Pulmonary artery endothelial cell (primary cell): Measurements from ENCODE around the gene LRRC8E. TPM values are rescaled to one million over a fixed set of nuclear protein-coding genes. Genes with fewer than 3 reads are reported as not detected.
"Not testable (repeated sequence)": the region's sequence is repeated elsewhere in the genome, so short reads cannot be mapped to it uniquely, and the experiment has no call there.

Experiments
- DNase-seq: peaks from one replicate; pipeline ENCODE4 v3.0.0-alpha.2; 2011; ENCODE audit warnings: low read depth, low spot score
- total RNA-seq: library from RNA; depleted of rRNA; stranded (reverse); fragments of >200 nt; gene quantifications from 2 replicates; pipeline ENCODE4 v1.2.3, GENCODE V29; 2014

The LRRC8E gene
- total RNA-seq, 1 donor from 2014 or later: 2.0 TPM

DNA sequence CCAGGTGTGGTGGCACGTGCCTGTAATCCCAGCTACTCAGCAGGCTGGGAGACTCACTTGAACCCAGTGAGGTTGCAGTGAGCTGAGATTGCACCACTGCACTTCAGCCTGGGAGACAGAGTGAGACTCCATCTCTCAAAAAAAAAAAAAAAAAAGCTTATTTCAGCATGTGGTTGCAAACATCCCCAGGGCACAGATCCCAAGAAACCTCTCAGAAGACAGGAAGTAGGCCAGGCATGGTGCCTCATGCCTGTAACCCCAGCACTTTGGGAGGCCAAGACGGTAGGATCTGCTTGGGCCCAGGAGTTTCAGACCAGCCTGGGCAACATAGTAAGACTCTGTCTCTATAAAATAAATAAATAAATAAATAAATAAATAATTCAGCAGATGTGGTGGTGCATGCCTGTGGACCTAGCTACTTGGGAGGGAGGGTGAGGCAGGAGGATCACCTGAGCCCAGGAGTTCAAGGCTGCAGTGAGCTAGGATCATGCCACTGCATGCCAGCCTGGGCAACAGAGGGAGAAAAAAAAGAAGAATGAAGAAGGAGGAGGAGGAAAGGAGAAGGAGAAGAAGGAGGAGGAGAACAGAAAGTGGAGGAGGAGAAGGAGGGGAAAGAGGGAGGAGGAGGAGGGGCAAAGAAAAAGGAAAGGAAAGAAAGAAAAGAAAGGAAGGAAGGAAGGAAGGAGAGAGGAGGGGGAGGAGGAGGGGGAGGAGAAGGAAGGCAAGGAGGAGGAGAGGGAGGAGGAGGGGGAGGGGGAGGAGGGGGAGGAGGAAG is 4.3 kb upstream of the LRRC8E start:
- DNase-seq: no peak

DNA sequence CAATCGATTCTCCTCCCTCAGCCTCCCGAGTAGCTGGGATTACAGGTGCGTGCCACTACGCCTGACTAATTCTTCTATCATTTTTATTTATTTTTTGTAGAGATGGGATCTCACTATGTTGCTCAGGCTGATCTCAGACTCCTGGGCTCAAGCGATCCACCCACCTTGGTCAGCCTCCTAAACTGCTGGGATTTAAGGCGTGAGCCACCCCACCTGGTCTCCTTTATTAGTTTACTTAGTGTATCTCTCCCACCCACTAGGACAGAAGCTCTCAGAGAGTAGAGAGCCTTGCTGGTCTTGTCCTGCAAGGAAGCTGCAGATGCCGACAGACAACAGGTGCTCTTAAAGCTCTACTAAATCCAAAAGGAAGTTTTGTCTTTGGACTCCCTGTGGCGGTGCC is 2.5 kb upstream of the LRRC8E start:
- DNase-seq: no peak

DNA sequence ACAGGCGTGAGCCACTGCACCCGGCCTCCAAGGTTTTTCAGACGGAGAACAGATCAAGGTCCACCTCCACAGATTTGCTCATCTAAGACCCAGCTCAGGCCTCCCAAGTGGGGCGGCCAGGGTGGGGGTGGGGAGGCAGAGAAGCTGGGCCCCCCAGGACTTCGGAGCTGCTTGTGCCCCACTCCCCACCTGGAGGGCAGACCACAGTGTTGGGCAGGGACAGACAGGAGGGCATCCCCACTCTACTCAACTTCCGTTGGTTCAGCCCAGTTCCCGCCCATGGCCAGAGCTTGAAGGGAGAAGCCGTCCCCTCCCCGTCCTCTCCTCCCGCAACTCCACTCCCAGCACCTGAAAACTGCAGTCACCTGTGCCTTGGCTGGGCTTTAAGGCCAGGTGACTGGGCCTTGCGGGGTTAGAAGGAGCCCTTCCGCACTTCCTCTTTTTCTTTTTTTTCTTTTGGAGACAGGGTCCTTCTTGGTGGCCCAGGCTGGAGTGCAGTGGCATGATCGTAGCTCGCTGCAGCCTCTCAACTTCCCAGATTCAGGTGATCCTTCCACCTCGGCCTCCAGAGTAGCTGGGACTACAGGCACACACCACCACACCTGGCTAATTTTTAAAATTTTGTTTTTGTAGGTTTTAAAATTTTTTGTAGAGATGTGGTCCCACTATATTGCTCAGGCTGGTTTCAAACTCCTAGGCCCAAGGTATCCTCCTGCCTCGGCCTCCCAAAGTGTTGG is 734 bp upstream of the LRRC8E start:
- DNase-seq: no peak

DNA sequence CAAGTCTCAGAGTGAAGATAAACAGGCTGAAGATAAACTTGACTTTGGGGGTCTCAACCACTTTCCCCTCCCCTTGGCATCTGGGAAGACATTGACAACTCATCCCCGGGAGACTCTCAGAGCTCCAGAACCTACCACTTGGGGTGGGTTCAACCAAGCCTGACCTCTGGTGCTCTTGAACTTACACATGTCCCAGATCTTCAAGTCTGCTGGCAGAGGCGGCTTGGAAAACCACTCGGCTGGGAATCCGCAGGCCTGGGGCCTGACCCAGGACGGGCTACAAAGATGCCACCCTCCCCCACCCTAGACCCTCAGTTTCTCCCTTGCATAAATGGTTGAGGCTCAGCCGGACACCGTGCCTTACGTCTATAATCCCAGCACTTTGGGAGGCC is 512 bp downstream of the LRRC8E start:
- no peak for DNase-seq

DNA sequence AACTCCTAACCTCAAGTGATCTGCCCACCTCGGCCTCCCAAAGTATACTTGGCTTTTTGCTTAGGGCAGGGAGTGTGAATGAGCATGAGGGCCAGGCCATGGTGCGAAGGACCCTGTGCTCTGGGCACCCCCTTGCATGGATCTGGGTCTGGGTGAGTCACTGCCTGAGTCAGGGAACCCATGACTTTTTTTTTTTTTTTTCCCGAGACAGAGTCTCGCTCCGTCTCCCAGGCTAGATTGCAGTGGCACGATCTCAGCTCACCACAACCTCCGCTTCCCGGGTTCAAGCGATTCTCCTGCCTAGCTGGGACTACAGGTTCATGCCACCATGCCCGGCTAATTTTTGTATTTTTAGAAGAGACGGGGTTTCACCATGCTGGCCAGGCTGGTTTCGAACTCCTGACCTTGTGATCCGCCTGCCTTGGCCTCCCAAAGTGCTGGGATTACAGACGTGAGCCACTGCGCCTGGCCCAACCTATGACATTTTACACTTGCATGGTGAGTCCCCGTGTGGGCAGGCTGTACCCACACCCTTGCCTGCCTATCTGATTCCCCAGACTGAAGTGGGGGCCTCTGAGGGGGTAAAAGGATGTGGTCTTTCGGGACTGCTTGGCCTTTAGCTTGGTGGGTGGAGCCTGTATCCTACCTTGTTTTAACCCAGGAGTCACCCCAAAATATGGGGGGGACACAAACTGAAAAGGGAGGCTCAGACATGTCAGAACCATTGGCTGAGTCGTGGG is 5.2 kb downstream of the LRRC8E start:
- not testable (repeated sequence) for DNase-seq

DNA sequence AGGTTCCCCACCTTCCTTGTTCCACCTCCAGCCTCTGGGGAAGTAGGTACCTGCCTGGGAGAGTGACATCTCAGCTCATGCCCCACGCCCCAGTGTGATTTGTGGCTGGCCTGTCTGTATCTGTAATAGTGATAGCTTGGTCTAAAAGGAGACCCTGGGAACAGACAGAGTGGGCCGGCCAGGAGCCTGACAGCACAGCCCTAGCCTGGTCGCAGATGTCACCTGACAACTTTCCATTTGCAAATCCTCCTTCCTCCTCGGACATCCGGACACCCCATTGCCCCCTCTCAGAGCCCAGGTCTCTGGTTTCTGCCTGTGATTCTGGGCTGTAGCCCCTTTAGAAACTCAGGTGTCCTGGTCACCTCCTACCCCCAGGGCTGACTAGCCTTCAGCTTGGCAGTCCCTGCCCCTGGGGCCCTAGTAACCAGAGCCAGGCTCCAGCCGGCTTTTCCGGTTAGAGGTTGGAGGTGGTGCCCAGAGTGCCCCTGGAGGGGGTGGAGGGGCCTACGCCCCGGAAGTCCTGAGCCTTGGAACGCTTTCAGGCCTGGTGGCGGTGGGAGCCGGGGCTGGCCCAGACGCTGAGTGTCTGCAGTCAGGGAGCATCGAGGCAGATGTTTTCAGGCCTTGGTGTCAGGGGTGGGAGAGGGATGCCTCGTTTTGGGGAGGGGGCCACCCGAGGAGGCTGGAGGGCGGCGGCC is 6.5 kb downstream of the LRRC8E start:
- DNase-seq: no peak

DNA sequence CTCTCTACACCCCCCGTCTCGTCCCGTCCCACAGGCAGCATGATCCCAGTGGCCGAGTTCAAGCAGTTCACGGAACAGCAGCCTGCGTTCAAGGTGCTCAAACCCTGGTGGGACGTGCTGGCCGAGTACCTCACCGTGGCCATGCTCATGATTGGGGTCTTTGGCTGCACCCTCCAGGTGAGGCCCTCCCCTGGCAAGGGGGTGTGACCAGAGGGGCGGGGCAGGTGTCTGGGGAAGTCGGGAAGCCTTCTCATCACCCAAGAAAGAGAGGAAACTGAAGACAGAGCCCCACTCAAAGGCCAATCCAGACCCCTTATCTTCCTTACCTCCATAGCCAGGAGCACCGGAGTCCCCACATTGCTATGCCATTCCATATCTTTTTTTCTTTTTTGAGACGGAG is 7.3 kb downstream of the LRRC8E start:
- DNase-seq: no peak

DNA sequence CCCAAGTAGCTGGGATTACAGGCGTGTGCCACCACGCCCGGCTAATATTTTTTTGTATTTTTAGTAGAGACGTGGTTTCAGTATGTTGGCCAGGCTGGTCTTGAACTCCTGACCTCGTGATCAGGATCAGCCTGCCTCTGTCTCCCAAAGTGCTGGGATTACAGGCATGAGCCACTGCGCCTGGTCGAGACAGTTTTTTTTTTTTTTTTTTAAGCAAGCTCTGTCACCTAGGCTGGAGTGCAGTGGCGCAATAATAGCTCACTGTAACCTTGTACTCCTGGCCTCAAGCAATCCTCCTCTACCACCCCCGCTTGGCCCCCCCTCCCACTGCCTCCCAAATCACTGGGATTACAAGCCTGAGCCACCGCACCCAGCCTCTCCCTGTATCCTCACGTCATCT is 9.0 kb downstream of the LRRC8E start:
- DNase-seq: no peak

DNA sequence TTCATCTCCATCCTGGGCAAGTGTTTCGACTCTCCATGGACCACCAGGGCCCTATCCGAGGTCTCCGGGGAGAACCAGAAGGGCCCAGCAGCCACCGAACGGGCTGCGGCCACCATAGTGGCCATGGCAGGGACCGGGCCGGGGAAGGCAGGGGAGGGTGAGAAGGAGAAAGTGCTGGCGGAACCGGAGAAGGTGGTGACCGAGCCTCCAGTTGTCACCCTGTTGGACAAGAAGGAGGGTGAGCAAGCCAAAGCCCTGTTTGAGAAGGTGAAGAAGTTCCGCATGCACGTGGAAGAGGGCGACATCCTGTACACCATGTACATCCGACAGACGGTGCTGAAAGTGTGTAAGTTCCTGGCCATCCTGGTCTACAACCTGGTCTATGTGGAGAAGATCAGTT is 10.7 kb downstream of the LRRC8E start:
- DNase-seq: no peak

DNA sequence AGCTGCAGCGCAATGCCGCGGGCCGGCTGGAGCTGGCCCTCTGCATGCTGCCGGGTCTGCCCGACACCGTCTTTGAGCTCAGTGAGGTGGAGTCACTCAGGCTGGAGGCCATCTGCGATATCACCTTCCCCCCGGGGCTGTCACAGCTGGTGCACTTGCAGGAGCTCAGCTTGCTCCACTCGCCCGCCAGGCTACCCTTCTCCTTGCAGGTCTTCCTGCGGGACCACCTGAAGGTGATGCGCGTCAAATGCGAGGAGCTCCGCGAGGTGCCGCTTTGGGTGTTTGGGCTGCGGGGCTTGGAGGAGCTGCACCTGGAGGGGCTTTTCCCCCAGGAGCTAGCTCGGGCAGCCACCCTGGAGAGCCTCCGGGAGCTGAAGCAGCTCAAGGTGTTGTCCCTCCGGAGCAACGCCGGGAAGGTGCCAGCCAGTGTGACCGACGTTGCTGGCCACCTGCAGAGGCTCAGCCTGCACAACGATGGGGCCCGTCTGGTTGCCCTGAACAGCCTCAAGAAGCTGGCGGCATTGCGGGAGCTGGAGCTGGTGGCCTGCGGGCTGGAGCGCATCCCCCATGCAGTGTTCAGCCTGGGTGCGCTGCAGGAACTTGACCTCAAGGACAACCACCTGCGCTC is 11.6 kb downstream of the LRRC8E start:
- DNase-seq: no peak

DNA sequence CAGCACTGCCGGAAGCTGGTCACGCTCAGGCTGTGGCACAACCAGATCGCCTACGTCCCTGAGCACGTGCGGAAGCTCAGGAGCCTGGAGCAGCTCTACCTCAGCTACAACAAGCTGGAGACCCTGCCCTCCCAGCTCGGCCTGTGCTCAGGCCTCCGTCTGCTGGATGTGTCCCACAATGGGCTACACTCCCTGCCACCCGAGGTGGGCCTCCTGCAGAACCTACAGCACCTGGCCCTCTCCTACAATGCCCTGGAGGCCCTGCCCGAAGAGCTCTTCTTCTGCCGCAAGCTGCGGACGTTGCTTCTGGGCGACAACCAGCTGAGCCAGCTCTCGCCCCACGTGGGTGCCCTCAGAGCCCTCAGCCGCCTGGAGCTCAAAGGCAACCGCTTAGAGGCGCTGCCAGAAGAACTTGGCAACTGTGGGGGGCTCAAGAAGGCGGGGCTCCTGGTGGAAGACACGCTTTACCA is 12.1 kb downstream of the LRRC8E start:
- DNase-seq: no peak

DNA sequence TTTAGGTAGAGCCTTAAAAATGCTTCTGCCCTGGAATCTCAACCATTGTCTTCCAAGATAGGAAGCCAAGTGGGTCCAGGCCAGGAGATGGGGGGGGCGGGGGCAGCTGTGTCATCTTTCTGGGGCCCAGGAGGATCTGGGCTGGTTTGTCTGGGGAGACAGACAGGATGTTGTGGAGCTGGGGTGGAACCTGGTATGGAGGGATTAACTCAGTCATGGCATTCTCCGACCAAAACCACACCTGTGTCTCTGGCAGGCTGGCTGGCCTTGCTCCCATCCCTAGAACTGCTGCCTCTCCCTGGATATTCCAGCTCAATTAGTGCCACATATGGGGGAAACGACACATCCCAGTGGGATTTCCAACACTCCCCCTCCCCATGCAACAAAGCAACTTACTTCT is 12.6 kb downstream of the LRRC8E start:
- DNase-seq: no peak

DNA sequence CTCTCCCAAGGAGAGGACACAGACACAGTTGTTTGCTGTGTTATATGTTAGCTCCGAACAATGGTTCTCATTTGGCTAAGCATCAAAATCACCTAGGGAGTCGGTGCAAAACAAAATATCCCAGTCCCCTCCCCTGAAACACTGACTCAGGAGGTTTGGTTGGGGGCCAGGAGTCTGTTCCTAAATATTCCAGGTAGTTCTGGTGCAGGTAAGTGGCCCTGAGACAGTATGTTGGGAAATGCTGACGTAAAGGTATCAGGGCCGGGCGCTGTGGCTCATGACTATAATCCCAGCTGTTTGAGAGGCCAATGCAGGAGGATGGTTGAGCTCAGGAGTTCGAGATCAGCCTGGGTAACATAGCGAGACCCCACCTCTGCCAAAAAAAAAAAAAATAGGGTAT is 13.0 kb downstream of the LRRC8E start:
- no peak for DNase-seq

DNA sequence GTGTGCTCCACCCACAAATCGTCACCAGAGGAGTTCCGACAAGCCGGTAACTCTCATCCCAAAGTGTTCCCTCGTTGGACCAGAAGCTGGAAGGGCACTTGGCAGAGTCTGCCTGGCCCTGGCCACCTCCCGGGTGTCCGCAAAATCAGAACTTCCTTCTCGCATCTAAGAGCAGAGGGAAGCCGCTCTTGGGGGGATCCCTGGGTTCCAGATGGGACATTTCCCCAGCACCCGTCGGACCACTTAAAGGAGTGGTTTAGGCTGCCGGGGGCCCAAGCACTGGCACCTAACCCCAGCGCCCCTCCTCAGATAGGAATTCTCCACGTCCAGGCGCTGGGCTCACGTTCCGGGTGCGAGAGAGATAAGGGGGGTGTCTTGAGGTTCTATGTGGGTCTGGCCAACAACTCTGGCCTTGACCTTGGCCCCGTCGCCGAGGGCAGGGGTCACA is 14.5 kb downstream of the LRRC8E start:
- no peak for DNase-seq

DNA sequence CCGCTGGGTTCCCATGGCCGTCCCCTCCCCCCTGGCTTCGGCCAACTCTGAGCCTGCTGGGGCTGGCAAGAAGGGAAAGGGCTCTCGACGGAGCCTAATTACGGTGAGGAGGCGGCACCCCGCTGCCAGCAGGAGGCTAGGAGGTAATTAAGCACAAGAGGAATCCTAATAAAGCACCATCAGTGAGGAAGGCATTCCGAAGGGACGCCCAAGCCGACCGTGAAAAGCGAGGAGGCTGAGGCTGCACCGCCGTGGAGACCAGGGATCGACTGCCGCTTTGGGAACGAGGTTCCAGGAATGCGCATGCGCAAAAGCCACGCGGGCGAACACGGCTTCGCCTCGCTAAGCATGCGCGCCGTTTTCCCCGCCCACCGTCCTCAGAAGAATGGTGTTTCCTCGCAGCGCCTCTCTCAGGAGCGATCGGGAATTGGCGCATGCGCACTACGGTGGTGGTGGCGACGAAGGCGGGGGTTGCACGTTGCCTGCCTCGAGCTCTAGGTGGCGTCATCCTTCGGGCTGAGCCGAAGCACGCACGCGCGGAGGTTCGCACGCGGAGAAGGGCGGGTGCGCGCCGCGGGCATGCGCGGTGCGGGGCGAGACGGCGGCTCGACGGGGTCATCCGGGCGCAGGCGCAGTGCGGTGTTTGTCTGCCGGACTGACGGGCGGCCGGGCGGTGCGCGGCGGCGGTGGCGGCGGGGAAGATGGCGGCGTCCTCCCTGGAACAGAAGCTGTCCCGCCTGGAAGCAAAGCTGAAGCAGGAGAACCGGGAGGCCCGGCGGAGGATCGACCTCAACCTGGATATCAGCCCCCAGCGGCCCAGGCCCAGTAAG is 15.1 kb downstream of the LRRC8E start, which contains the start of gene MAP2K7:
Gene MAP2K7, plus strand, starts transcription at position 634 of the 830 bp plus-strand sequence. Its CDS starts 68 bp downstream, at position 702.
- peak; percentile 94 for DNase-seq

DNA sequence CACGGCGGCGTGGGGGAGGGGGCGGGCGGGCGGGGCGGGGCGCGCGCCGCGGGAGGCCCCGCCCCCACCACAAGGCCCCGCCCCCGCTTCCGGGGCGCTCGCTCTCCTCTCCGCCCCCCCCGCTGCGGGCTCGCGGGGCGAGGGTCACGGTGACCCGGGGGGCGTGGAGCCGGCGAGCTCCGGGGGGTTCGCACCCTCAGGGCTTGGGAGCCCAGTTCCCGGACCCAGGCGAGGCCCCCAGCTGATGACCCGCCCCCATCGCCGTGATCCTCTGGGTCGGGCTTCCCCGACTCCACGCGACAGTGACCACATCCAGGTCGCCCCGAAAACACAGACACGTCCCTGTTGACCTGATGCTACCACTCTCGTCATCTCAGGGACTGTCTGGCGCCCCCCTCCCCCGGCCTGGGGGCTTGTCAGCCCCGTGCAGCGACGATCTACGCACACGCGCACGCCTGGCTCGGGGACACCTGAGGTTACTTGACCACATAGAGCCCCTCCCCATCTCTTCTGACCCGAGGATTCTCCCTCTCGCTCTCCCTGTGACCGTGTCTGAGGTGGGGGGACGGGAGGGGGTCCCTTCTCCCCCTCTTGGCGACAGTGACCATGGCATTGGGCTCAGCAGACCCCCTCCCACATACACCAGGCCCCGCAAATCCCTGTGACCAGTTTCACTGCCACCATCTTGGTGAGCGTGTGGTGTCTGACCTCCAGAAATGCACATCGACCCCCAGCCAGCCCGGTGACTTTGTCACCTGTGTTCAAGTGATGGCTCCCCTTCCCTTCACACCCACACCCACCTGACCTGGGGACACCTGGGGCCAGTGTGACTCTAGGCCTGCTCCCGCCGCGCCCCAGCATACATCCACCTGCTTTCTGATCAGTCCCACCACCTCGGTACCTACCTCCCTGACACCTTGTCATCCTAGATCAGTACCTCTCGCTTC is 16.0 kb downstream of the LRRC8E start:
- DNase-seq: no peak

DNA sequence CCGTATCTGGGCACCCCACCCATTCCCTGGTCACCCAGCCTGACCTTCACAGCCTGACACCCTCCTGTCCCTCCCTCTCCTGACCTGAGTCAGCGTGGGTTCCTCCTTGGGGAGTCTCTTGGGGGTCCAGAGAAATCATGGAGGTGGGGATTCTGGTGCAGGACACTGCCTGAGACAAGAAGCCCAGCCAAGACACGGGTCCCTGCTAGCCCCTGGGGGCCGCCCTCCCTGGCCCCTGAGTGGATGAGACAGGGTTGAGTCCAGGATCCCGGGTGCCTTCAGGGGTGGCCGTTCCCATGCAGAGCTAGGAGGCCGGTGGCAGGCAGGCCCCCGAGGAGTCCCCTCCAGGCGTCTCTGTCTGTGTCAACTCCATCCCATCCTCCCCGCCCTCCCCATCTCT is 17.0 kb downstream of the LRRC8E start:
- no peak for DNase-seq

DNA sequence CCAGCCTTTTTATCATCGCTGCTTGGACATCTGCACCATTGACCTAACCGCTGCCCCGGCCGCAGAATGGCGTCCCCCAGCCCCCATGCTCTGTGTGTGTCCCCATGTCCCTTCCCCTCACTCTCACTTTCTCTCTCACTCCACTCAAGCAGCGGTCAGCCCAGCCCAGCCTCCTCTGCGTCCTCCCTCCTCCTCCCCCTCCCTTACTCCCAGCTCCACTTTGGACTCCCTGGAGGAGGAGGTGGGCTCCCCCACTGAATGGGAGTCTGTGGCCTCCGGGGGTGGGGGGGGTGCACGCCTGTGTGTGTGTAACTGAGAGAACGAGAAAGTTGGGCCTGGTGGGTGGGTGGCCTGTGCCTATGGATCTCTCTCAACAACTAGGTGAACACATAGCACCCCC is 17.5 kb downstream of the LRRC8E start:
- DNase-seq: no peak

DNA sequence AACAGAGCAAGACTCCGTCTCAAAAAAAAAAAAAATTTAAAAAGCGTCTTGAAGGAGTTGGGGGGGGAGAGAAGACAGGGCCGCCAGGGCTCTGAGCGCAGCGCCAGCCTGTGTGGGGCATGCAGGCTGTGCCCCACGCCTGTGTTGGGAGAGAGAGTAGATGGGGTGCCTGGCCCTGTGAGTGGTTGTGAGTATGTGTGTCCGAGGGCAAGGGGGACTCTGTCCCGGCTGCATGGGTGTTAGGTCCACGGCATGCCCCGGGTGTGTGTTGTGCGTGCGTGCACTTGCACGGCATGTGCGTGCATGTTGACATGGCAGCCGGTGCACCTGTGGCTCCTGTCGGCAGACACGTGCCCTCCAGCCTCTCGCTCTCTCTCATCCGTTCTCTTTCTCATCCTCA is 18.8 kb downstream of the LRRC8E start:
- DNase-seq: no peak
